OCI-LY3 (cell line): ENCODE measurements around the gene CROCC2.

Source experiments
- H2AFZ ChIP-seq: fragments of 200-600, 300-600 bp; shearing (Covaris generic); 2 replicates; pipeline ENCODE4 v1.6.0; 2014; ENCODE audit warnings: antibody characterized with exemption, low read depth, low read length
- H3K27ac ChIP-seq: fragments of 200-600, 300-600 bp; sonication (generic); 2 replicates; pipeline ENCODE4 v1.5.1; 2014; ENCODE audit warnings: mild to moderate bottlenecking, low read length, moderate library complexity, mixed read lengths
- H3K27me3 ChIP-seq: fragments of 200-600, 300-600 bp; sonication (generic); 2 replicates; pipeline ENCODE4 v1.6.1; 2014; ENCODE audit warnings: low read depth, low read length, mixed read lengths
- H3K36me3 ChIP-seq: fragments of 200-600, 300-600 bp; sonication (generic); replicated peaks from 2 replicates; pipeline ENCODE3; 2014; ENCODE audit warnings: low read depth, low read length, mixed read lengths
- H3K4me1 ChIP-seq: fragments of 300-600, 200-600 bp; sonication (generic); 2 replicates; pipeline ENCODE4 v1.6.1; 2014; ENCODE audit warnings: low read length, mixed read lengths
- H3K4me2 ChIP-seq: fragments of 200-600, 300-600 bp; sonication (generic); 2 replicates; pipeline ENCODE4 v1.6.1; 2014; ENCODE audit warnings: low read length, mixed read lengths
- H3K4me3 ChIP-seq: fragments of 300-600, 200-600 bp; sonication (generic); 2 replicates; pipeline ENCODE4 v1.5.1; 2014; ENCODE audit warnings: antibody characterized with exemption, mild to moderate bottlenecking, low read length, moderate library complexity
- H3K79me2 ChIP-seq: fragments of 300-600, 200-600 bp; shearing (Covaris generic); 2 replicates; pipeline ENCODE4 v1.6.1; 2014; ENCODE audit warnings: mild to moderate bottlenecking, low read length, mixed read lengths
- H3K9ac ChIP-seq: fragments of 300-600, 200-600 bp; shearing (Covaris generic); 2 replicates; pipeline ENCODE4 v1.6.0; 2014; ENCODE audit warnings: mild to moderate bottlenecking, low read length, moderate library complexity
- H3K9me3 ChIP-seq: fragments of 200-600, 300-600 bp; shearing (Covaris generic); 2 replicates; pipeline ENCODE4 v1.6.1; 2014; ENCODE audit warnings: low read length, mixed read lengths; ENCODE audit not compliant: insufficient read depth
- H4K20me1 ChIP-seq: fragments of 200-600, 300-600 bp; sonication (generic); 2 replicates; pipeline ENCODE4 v1.6.1; 2016; ENCODE audit warnings: low read length, mixed read lengths; ENCODE audit not compliant: insufficient read depth
- CTCF ChIP-seq: fragments of 200-600, 300-600 bp; sonication (generic); IDR thresholded peaks from 2 replicates; pipeline ENCODE4 v1.5.1; 2014; ENCODE audit warnings: antibody characterized with exemption, low read length, low read depth
- EZH2phosphoT487 ChIP-seq: fragments of 200-600 bp; shearing (Covaris generic); IDR thresholded peaks from 2 replicates; pipeline ENCODE4 v1.6.1; 2018; ENCODE audit warnings: antibody characterized with exemption, mixed run types, low read depth

The CROCC2 gene

DNA sequence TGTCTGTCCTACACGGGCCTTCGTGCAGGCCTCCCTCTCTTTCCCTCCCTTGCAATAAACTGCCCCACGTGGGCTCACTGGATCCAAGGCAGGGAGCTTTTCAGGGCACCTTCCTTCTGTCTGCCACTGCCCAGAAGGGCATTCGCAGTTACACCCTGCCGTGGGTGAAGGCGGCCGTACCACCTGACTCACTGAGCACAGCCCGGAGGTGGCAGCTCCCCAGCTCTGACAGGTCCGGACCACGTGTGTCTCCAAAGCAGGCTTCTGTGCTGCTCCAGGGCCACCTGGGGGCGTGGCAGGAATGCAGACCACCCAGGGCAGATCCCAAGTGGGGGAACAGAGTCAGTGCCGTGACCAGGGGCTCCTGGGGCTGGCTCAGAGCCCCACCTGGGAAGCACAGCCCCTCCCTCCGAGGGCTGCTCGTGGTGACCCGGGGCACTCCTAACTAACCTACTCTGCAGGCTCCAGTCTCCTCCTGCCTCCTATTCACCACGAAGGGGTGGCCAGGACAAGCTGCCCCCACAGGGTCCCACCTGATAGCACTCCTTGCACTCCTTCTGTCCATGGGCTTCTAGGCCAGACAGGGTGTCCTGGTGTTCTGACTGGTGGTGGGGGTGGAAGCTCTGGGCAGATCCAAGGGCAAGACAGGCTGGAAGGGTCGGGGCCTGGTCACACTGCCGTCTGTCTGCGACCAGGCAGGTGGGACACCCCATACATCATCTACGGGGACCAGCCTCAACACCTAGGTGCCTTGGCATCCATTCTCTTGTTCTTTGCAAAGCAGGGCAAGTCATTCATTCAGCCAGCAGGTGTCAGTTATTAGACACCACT, 102.0 kb downstream of the CROCC2 start:
- no peak overlapping the region for H3K4me2 ChIP-seq
- H3K9ac ChIP-seq, result no peak overlapping the region
- H3K4me1 ChIP-seq, result no peaks in the 10 kb centered on the region
- H3K4me3 ChIP-seq, result no peak overlapping the region
- no peaks in the 10 kb centered on the region for H4K20me1 ChIP-seq
- H3K9me3 ChIP-seq, result no peaks in the 10 kb centered on the region
- H3K27me3 ChIP-seq, result no peaks in the 10 kb centered on the region
- TF ChIP-seq EZH2phosphoT487 (no peak), CTCF (no peak)
- H2AFZ ChIP-seq, result no peak overlapping the region
- H3K79me2 ChIP-seq, result no peaks in the 10 kb centered on the region
- H3K27ac ChIP-seq, result no peak overlapping the region
- no peaks in the 10 kb centered on the region for H3K36me3 ChIP-seq

- no peak overlapping the region for H3K4me3 ChIP-seq
- no peaks in the 10 kb centered on the region for H3K4me1 ChIP-seq
- TF ChIP-seq EZH2phosphoT487 (no peak), CTCF (no peak)
- no peak overlapping the region for H3K27ac ChIP-seq
- H3K79me2 ChIP-seq, result no peaks in the 10 kb centered on the region
- H3K36me3 ChIP-seq, result no peaks in the 10 kb centered on the region
- H4K20me1 ChIP-seq, result no peaks in the 10 kb centered on the region
- H3K9ac ChIP-seq, result no peak overlapping the region
- no peak overlapping the region for H3K4me2 ChIP-seq
- H3K27me3 ChIP-seq, result no peaks in the 10 kb centered on the region
- H2AFZ ChIP-seq, result no peak overlapping the region
- H3K9me3 ChIP-seq, result no peaks in the 10 kb centered on the region
Measured at GRCh38 chr2:241008711-241009121, 102.6 kb downstream of the CROCC2 start.

GRCh38 chr2:241009191-241009590, 103.1 kb downstream of the CROCC2 start:
- H3K9me3 ChIP-seq, result no peaks in the 10 kb centered on the region
- H3K27ac ChIP-seq, result no peak overlapping the region
- H3K27me3 ChIP-seq, result no peaks in the 10 kb centered on the region
- no peak overlapping the region for H2AFZ ChIP-seq
- no peak overlapping the region for H3K4me2 ChIP-seq
- no peak overlapping the region for H3K9ac ChIP-seq
- H3K79me2 ChIP-seq, result no peaks in the 10 kb centered on the region
- no peak overlapping the region for H3K4me3 ChIP-seq
- no peaks in the 10 kb centered on the region for H4K20me1 ChIP-seq
- H3K36me3 ChIP-seq, result no peaks in the 10 kb centered on the region
- H3K4me1 ChIP-seq, result no peaks in the 10 kb centered on the region
- TF ChIP-seq CTCF, result no peak
- no peak for TF ChIP-seq EZH2phosphoT487

DNA sequence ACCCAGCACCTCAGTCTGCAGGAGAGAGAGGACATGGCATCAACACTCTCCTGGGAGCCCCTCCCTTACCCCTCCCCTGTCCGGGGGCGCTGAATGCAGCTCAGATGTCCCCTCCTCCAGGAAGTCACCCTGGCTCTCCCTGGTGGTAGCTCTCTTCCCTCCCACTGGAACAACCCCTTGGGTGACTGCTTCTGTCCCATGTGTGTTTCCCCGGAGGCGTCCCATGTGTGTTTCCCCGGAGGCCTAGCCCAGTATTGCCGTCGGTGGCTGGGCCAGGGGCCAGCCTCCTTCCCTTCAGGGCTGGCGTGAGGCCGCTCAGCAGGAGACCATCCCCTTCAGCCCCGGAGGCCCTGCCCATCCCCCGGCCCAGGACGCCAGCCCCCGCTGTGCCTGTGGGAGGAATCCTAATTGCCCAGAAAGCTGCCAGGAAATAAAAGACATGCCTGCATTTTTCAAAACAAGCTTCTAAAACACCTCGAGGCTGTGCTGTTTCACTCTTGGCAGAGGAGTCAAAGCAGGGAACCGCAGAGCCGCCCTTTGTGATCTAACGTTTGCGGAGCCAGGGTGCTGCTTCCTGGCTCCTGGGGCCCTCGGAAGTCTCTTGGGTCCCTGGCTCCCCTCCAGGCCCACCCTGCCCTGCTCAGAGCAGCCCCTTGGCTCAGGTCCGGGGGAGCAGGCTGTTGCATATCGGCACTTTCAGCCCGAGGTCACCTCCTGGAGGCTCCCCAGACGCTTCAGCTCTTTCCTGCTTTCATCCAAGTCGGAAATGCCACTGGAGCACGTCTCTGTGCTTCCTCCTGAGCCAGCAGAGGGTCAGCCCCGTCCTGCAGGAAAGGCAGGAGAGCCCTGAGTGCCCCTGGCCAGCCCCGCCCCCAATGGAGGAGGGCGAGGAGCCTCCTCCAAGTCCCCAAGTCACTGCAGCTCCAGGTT, 103.7 kb downstream of the CROCC2 start:
- no peak overlapping the region for H3K27ac ChIP-seq

More for the DNA sequence above, 103.7 kb downstream of the CROCC2 start:
- H3K9me3 ChIP-seq, result no peaks in the 10 kb centered on the region
- no peaks in the 10 kb centered on the region for H3K79me2 ChIP-seq
- H3K36me3 ChIP-seq, result no peaks in the 10 kb centered on the region
- H4K20me1 ChIP-seq, result no peaks in the 10 kb centered on the region
- no peaks in the 10 kb centered on the region for H3K27me3 ChIP-seq
- H3K4me3 ChIP-seq, result no peak overlapping the region
- H3K9ac ChIP-seq, result no peak overlapping the region
- no peak for TF ChIP-seq CTCF
- no peak for TF ChIP-seq EZH2phosphoT487
- no peak overlapping the region for H3K4me2 ChIP-seq
- no peaks in the 10 kb centered on the region for H3K4me1 ChIP-seq
- no peak overlapping the region for H2AFZ ChIP-seq
